Vagina (tissue), 2 donors: ENCODE results near the gene SHFL. TPM values are rescaled to one million over a fixed set of nuclear protein-coding genes. Genes with fewer than 3 reads are reported as not detected.

ENCODE experiments used
- DNase-seq, 2 donors: peaks; one replicate each; pipeline ENCODE4 v3.0.0-alpha.2; 2017; ENCODE audit errors: extremely low spot score in 2 of 2
- H3K27ac ChIP-seq: fragments of 200-600 bp; sonication (generic); one replicate; pipeline ENCODE4 v1.5.1; 2019
- H3K27me3 ChIP-seq: fragments of 200-600 bp; sonication (generic); one replicate; pipeline ENCODE4 v1.5.1; 2019
- H3K36me3 ChIP-seq, 2 donors: fragments of 200-600 bp; sonication (generic); one replicate each; pipeline ENCODE4 v1.5.1; 2017 to 2019
- H3K4me1 ChIP-seq: fragments of 200-600 bp; sonication (generic); one replicate; pipeline ENCODE4 v1.5.1; 2019
- H3K4me3 ChIP-seq, 2 donors: fragments of 200-600 bp; sonication (generic); 1 replicate in 1 of 2; 2 replicates in 1 of 2; pipeline ENCODE4 v1.5.1; 2016 to 2019
- H3K9me3 ChIP-seq: fragments of 200-600 bp; sonication (generic); one replicate; pipeline ENCODE4 v1.5.1; 2019
- CTCF ChIP-seq, 3 experiments: fragments of 450-650 bp in 2 of 3; fragments of 200-600 bp in 1 of 3; sonication (generic) in 1 of 3; IDR thresholded peaks; one replicate each; pipeline ENCODE4 v1.5.1; 2017 to 2019; ENCODE audit warnings: antibody characterized with exemption in 3 of 3, mild to moderate bottlenecking in 2 of 3, moderate library complexity in 2 of 3
- POLR2A ChIP-seq, 2 donors: fragments of 450-650 bp; IDR thresholded peaks; one replicate each; pipeline ENCODE4 v1.6.1; 2017; ENCODE audit warnings: antibody characterized with exemption in 2 of 2, mild to moderate bottlenecking in 2 of 2, moderate library complexity in 2 of 2
- POLR2AphosphoS5 ChIP-seq, 2 donors: sonication (generic); formaldehyde crosslinking; IDR thresholded peaks; one replicate each; pipeline ENCODE4 v1.9.0; 2017; ENCODE audit warnings: antibody characterized with exemption in 2 of 2, mild to moderate bottlenecking in 2 of 2, low read depth in 1 of 2; ENCODE audit not compliant: insufficient read depth in 1 of 2
- intact Hi-C: fragments of 100-400 bp; cut with DNase I; formaldehyde crosslinking; loops from one replicate; pipeline ENCODE4 v1.15.1; 2023
- total RNA-seq: library from RNA; depleted of rRNA; stranded (reverse); fragments of >200 nt; gene quantifications from one replicate; pipeline ENCODE4 v1.2.3, GENCODE V29; 2016

Gene SHFL
- 46.9 TPM for total RNA-seq

GRCh38 chr19:10085641-10086590 lies at the start of gene SHFL:
SHFL (plus strand) TSS chr19:10086317; CDS start chr19:10086428, 111 bp downstream.
- Histone ChIP-seq H3K27me3 (no peaks in the 10 kb centered on the region), H3K4me3 (peak within 1 kb of the TSS; percentile 93 to 98), H3K9me3 (no peaks in the 10 kb centered on the region), H3K36me3 (peaks cover 0 to 5% of the 10 kb centered on the region in 2 donors), H3K27ac (peak within 1 kb of the TSS; percentile 96), H3K4me1 (peaks cover 11% of the 10 kb centered on the region)
- intact Hi-C loops, result no loop called here
- DNase-seq, result no peak
- TF ChIP-seq POLR2AphosphoS5 (IDR thresholded peaks at IDR 0.05; ENCODE audit: insufficient read depth in 1 of 2, low read depth in 1 of 2) (peak in 1 of 2 donors; percentile 68), CTCF (IDR thresholded peaks at IDR 0.05) (peak in 1 of 3 experiments; percentile 16), POLR2A (IDR thresholded peaks at IDR 0.05) (peak in 1 of 2 donors; percentile 26)

GRCh38 chr19:10036601-10037071 lies 49.5 kb upstream of the SHFL start:
- H3K4me3 ChIP-seq, result no peak overlapping the region
- intact Hi-C loops, result no loop called here
- no peaks in the 10 kb centered on the region for H3K36me3 ChIP-seq
- no peaks in the 10 kb centered on the region for H3K27me3 ChIP-seq
- H3K9me3 ChIP-seq, result peaks cover 6% of the 10 kb centered on the region
- H3K27ac ChIP-seq, result no peak overlapping the region
- no peak for DNase-seq
- no peak for TF ChIP-seq CTCF (IDR thresholded peaks at IDR 0.05)
- TF ChIP-seq POLR2AphosphoS5 (IDR thresholded peaks at IDR 0.05; ENCODE audit: insufficient read depth in 1 of 2, low read depth in 1 of 2), result no peak
- TF ChIP-seq POLR2A (IDR thresholded peaks at IDR 0.05), result no peak
- H3K4me1 ChIP-seq, result no peaks in the 10 kb centered on the region

GRCh38 chr19:10037367-10037766 lies 48.8 kb upstream of the SHFL start:
- Histone ChIP-seq H3K4me1 (no peaks in the 10 kb centered on the region), H3K9me3 (peaks cover 9% of the 10 kb centered on the region), H3K4me3 (no peak overlapping the region), H3K27me3 (no peaks in the 10 kb centered on the region), H3K36me3 (no peaks in the 10 kb centered on the region), H3K27ac (no peak overlapping the region)
- intact Hi-C loops, result no loop called here
- TF ChIP-seq POLR2A (IDR thresholded peaks at IDR 0.05), result no peak
- TF ChIP-seq CTCF (IDR thresholded peaks at IDR 0.05), result no peak
- TF ChIP-seq POLR2AphosphoS5 (IDR thresholded peaks at IDR 0.05; ENCODE audit: insufficient read depth in 1 of 2, low read depth in 1 of 2), result no peak
- DNase-seq, result no peak

- Histone ChIP-seq H3K4me1 (no peaks in the 10 kb centered on the region), H3K27me3 (no peaks in the 10 kb centered on the region), H3K9me3 (peaks cover 13% of the 10 kb centered on the region), H3K4me3 (no peak overlapping the region), H3K36me3 (no peaks in the 10 kb centered on the region), H3K27ac (no peak overlapping the region)
- TF ChIP-seq CTCF (IDR thresholded peaks at IDR 0.05) (no peak), POLR2AphosphoS5 (IDR thresholded peaks at IDR 0.05; ENCODE audit: insufficient read depth in 1 of 2, low read depth in 1 of 2) (no peak), POLR2A (IDR thresholded peaks at IDR 0.05) (no peak)
- no peak for DNase-seq
- intact Hi-C loops, result no loop called here
Measured at GRCh38 chr19:10037809-10038208, 48.3 kb upstream of the SHFL start.
